ENCODE measurements around the gene KRTAP4-2. TPM values are rescaled to one million over a fixed set of nuclear protein-coding genes. Genes with fewer than 3 reads are reported as not detected.
"Not testable (repeated sequence)": the region's sequence is repeated elsewhere in the genome, so short reads cannot be mapped to it uniquely, and the experiment has no call there.

KRTAP4-2 gene
- total RNA-seq, 1 experiment from 2014 or later: not detected

GRCh38 chr17:41196068-41196467 lies 18.0 kb upstream of the KRTAP4-2 start:
- CTCF ChIA-PET: no interaction called here
- Mint-ChIP-seq H3K36me3 (ENCODE audit: insufficient read depth, unreplicated experiment) (no peaks in the 10 kb centered on the region), H3K4me1 (ENCODE audit: low read depth, unreplicated experiment) (no peaks in the 10 kb centered on the region), H3K27ac (ENCODE audit: unreplicated experiment) (no peak overlapping the region), H3K4me3 (ENCODE audit: low read depth, unreplicated experiment) (no peak overlapping the region), H3K27me3 (ENCODE audit: unreplicated experiment) (no peaks in the 10 kb centered on the region), H3K9me3 (ENCODE audit: low read depth, unreplicated experiment) (peaks cover 7% of the 10 kb centered on the region)
- no peak for TF ChIP-seq CTCF (IDR thresholded peaks at IDR 0.05; ENCODE audit: unreplicated experiment)
- intact Hi-C loops (cut with micrococcal nuclease; ENCODE audit: unreplicated experiment): no loop called here
- BruUV-seq (replicated peaks): no TSS peak
- DNase-seq: no peak

GRCh38 chr17:41190328-41190727 lies 12.3 kb upstream of the KRTAP4-2 start:
- no TSS peak for BruUV-seq (replicated peaks)
- intact Hi-C loops (cut with micrococcal nuclease; ENCODE audit: unreplicated experiment): no loop called here
- no peak for TF ChIP-seq CTCF (IDR thresholded peaks at IDR 0.05; ENCODE audit: unreplicated experiment)
- CTCF ChIA-PET: no interaction called here
- Mint-ChIP-seq H3K4me1 (ENCODE audit: low read depth, unreplicated experiment) (no peaks in the 10 kb centered on the region), H3K27ac (ENCODE audit: unreplicated experiment) (no peak overlapping the region), H3K4me3 (ENCODE audit: low read depth, unreplicated experiment) (no peak overlapping the region), H3K27me3 (ENCODE audit: unreplicated experiment) (peaks cover 10% of the 10 kb centered on the region), H3K36me3 (ENCODE audit: insufficient read depth, unreplicated experiment) (no peaks in the 10 kb centered on the region), H3K9me3 (ENCODE audit: low read depth, unreplicated experiment) (no peaks in the 10 kb centered on the region)
- no peak for DNase-seq

GRCh38 chr17:41189837-41190318 lies 11.9 kb upstream of the KRTAP4-2 start, which contains the start of gene KRTAP9-1:
Gene KRTAP9-1, plus strand, starts transcription at chr17:41189887. Its CDS starts 0 bp downstream, at chr17:41189887.
- H3K9me3 Mint-ChIP-seq (ENCODE audit: low read depth, unreplicated experiment); H3K4me3 Mint-ChIP-seq (ENCODE audit: low read depth, unreplicated experiment); CTCF ChIA-PET; H3K27me3 Mint-ChIP-seq (ENCODE audit: unreplicated experiment); H3K4me1 Mint-ChIP-seq (ENCODE audit: low read depth, unreplicated experiment); DNase-seq; intact Hi-C loops (cut with micrococcal nuclease; ENCODE audit: unreplicated experiment); BruUV-seq (replicated peaks); H3K27ac Mint-ChIP-seq (ENCODE audit: unreplicated experiment); H3K36me3 Mint-ChIP-seq (ENCODE audit: insufficient read depth, unreplicated experiment): not testable (repeated sequence)

- no TSS peak for BruUV-seq (replicated peaks)
- no peak for TF ChIP-seq CTCF (IDR thresholded peaks at IDR 0.05; ENCODE audit: unreplicated experiment)
- no peak for DNase-seq
- H3K36me3 Mint-ChIP-seq (ENCODE audit: insufficient read depth, unreplicated experiment): no peaks in the 10 kb centered on the region
- H3K27ac Mint-ChIP-seq (ENCODE audit: unreplicated experiment): no peak overlapping the region
- H3K9me3 Mint-ChIP-seq (ENCODE audit: low read depth, unreplicated experiment): no peaks in the 10 kb centered on the region
- peaks cover 10% of the 10 kb centered on the region for H3K27me3 Mint-ChIP-seq (ENCODE audit: unreplicated experiment)
- CTCF ChIA-PET: no interaction called here
- H3K4me1 Mint-ChIP-seq (ENCODE audit: low read depth, unreplicated experiment): peaks cover 18% of the 10 kb centered on the region
- intact Hi-C loops (cut with micrococcal nuclease; ENCODE audit: unreplicated experiment): no loop called here
- H3K4me3 Mint-ChIP-seq (ENCODE audit: low read depth, unreplicated experiment): no peak overlapping the region
Observed at GRCh38 chr17:41186872-41187271, 8.9 kb upstream of the KRTAP4-2 start.

GRCh38 chr17:41185001-41185400 lies 7.0 kb upstream of the KRTAP4-2 start:
- peaks cover 2% of the 10 kb centered on the region for H3K27me3 Mint-ChIP-seq (ENCODE audit: unreplicated experiment)
- CTCF ChIA-PET: interaction anchor here (1.1 kb wide), 1 partner anchor 29 kb away, joined by 4 read pairs; no protein-coding TSS in a partner anchor
- no peaks in the 10 kb centered on the region for H3K36me3 Mint-ChIP-seq (ENCODE audit: insufficient read depth, unreplicated experiment)
- intact Hi-C loops (cut with micrococcal nuclease; ENCODE audit: unreplicated experiment): no loop called here
- BruUV-seq (replicated peaks): no TSS peak
- no peak for TF ChIP-seq CTCF (IDR thresholded peaks at IDR 0.05; ENCODE audit: unreplicated experiment)
- DNase-seq: no peak
- H3K27ac Mint-ChIP-seq (ENCODE audit: unreplicated experiment): no peak overlapping the region
- H3K4me1 Mint-ChIP-seq (ENCODE audit: low read depth, unreplicated experiment): peaks cover 18% of the 10 kb centered on the region
- no peak overlapping the region for H3K4me3 Mint-ChIP-seq (ENCODE audit: low read depth, unreplicated experiment)
- no peaks in the 10 kb centered on the region for H3K9me3 Mint-ChIP-seq (ENCODE audit: low read depth, unreplicated experiment)

Measured in Calu3 (cell line).